HG03066 (cell line): Measurements from ENCODE around the gene RUNDC3A.
"Not testable (repeated sequence)": the region's sequence is repeated elsewhere in the genome, so short reads cannot be mapped to it uniquely, and the experiment has no call there.

Experiments
- ATAC-seq: cut with Tn5 transposase; IDR thresholded peaks from one replicate; pipeline ENCODE4 v1.9.1; 2021; ENCODE audit warnings: low read depth; ENCODE audit not compliant: unreplicated experiment

The RUNDC3A gene

GRCh38 chr17:44355642-44356099 lies 47.3 kb downstream of the RUNDC3A start:
- no peak for ATAC-seq

GRCh38 chr17:44356241-44356640 lies 47.8 kb downstream of the RUNDC3A start:
- ATAC-seq, result no peak

- no peak for ATAC-seq
Observed at GRCh38 chr17:44358066-44358465, 49.7 kb downstream of the RUNDC3A start.

DNA sequence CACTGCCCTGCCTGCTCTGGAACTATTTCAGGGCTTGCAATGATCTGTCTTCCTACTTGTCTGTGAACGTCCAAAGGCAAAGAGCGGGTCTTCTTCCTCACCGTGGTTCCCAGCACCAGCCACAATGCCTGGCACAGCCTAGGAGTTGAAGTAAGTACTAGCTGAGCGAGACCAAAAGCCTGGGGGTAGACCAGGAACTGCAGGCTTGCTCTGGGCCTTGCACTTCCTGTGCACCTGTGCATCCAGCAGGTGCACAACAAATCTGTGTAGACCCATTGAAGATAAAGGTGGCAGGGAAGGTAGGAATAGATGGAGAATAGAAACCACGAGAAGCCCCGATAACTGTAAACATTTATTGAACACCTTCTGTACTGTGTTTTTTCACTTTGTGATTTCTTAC lies 50.6 kb downstream of the RUNDC3A start:
- no peak for ATAC-seq

DNA sequence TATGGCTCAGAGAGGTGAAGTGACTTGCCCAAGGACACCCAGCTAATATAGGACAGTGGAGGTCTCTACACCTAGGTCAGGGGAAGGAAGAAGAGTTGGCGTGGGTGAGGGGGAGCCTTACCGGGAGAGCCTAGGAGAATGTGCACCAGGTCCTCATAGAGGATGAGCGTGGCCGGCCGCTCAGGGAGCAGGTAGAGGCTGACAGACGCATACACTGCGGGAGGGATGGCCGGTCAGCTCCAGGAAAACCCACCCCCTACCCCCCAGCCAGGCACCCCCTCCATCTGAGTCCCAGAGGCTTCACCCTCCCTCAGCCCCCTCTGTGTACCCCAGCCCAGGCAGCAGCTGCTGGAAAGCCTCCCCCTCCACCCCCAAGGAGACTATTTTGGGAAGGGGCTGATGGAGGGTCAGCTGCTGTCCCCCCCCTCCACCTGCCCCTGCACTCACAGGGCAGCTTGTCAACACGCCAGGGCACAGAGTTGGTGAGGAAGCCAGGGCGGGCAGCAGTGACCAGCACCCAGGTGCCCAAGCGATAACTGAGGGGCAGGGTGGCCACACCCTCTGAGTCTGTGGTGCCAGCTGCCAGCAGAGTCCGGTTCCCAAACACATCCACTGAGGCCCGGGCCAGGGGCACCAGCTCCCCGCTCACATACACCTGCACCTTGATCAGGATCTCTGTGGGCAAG lies 51.2 kb downstream of the RUNDC3A start:
- no peak for ATAC-seq

GRCh38 chr17:44360144-44360533 lies 51.7 kb downstream of the RUNDC3A start:
- no peak for ATAC-seq

DNA sequence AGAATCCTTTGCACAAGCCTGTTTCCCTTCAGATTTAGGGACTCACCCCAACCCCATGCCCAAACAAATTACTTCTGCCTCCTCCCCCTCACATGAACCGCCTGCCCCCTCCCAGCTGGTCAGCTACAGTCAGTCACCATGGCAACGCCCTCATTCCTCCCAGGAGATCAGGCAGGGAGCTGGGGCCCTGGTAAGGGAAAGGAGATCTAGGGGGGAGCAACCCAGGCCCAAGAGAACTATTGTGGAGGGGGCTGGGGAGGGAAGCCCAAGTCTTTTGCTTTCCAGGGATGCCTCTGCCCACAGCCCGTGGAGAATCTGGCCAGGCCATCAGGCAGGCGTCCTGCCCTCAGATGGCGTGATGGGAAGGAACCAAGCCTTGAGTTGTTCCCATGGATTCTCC lies 52.4 kb downstream of the RUNDC3A start:
- no peak for ATAC-seq

- no peak for ATAC-seq
Observed at GRCh38 chr17:44361292-44362260, 53.2 kb downstream of the RUNDC3A start.

DNA sequence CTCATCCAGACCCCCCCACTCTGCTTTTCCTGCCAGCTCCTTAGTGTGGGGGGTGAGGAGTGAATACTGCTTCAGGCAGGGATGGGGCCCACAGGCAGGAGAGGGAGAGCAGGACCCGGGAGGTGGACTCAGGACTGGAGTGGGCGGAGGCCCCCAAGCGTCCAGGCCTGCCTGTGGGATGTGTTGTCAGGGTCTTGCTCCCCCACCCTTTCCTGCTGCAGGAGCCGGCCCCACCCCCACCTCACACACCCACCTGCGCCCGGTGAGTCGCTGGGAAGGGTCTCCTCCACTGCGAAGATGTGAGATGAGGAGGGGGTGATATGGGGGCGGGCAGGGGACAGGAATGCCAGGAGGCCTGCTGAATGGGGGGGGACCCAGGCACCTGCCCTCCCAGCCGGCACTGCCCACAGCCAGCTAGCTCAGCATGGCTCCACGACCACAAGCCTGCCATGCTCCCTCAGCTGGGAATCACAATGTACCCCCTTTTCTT lies 54.1 kb downstream of the RUNDC3A start:
- no peak for ATAC-seq

GRCh38 chr17:44362949-44363612 lies 54.7 kb downstream of the RUNDC3A start:
- ATAC-seq, result no peak

- ATAC-seq, result no peak
Observed at GRCh38 chr17:44363613-44364159, 55.3 kb downstream of the RUNDC3A start, which contains the start of gene FAM171A2. FAM171A2 (minus strand) TSS chr17:44363853; CDS start chr17:44363714, 139 bp downstream.

- ATAC-seq, result not testable (repeated sequence)
Observed at GRCh38 chr17:44365051-44365450, 56.6 kb downstream of the RUNDC3A start.

- no peak for ATAC-seq
Observed at GRCh38 chr17:44367231-44367979, 59.0 kb downstream of the RUNDC3A start.
